Loucy (cell line): ENCODE data around the gene GJB3.
"Not testable (repeated sequence)": the region's sequence is repeated elsewhere in the genome, so short reads cannot be mapped to it uniquely, and the experiment has no call there.

Source experiments
- H2AFZ ChIP-seq: fragments of 200-600 bp; sonication (generic); 2 replicates; pipeline ENCODE4 v1.6.0; 2016; ENCODE audit warnings: antibody characterized with exemption, mild to moderate bottlenecking, low read length, moderate library complexity
- H3F3A ChIP-seq: fragments of 200-600 bp; 2 replicates; pipeline ENCODE4 v1.6.0; 2016; ENCODE audit warnings: antibody characterized with exemption, low read depth, mild to moderate bottlenecking
- H3K27me3 ChIP-seq: fragments of 200-600 bp; sonication (generic); 2 replicates; pipeline ENCODE4 v1.6.1; 2014; ENCODE audit warnings: low read length, mild to moderate bottlenecking; ENCODE audit not compliant: insufficient read depth, poor library complexity, severe bottlenecking
- H3K36me3 ChIP-seq: fragments of 200-600 bp; sonication (generic); 2 replicates; pipeline ENCODE4 v1.6.1; 2016; ENCODE audit warnings: low read length; ENCODE audit not compliant: insufficient read depth
- H3K4me1 ChIP-seq: fragments of 200-600 bp; sonication (generic); 2 replicates; pipeline ENCODE4 v1.5.1; 2014; ENCODE audit warnings: low read length, mild to moderate bottlenecking; ENCODE audit not compliant: insufficient read depth, poor library complexity, severe bottlenecking
- H3K4me2 ChIP-seq: fragments of 200-600 bp; sonication (generic); 2 replicates; pipeline ENCODE4 v1.6.0; 2014; ENCODE audit warnings: antibody characterized with exemption, low read length, low read depth, mild to moderate bottlenecking; ENCODE audit not compliant: poor library complexity, severe bottlenecking
- H3K4me3 ChIP-seq: fragments of 200-600 bp; sonication (generic); 2 replicates; pipeline ENCODE4 v1.5.1; 2014; ENCODE audit warnings: low read length, mild to moderate bottlenecking, mixed read lengths; ENCODE audit not compliant: poor library complexity, severe bottlenecking
- H3K79me2 ChIP-seq: fragments of 200-600 bp; sonication (generic); 2 replicates; pipeline ENCODE4 v1.6.1; 2014; ENCODE audit warnings: low read length; ENCODE audit not compliant: insufficient read depth
- H3K9ac ChIP-seq: fragments of 200-600 bp; sonication (generic); 2 replicates; pipeline ENCODE4 v1.6.0; 2014; ENCODE audit warnings: mild to moderate bottlenecking, low read depth, low read length, moderate library complexity; ENCODE audit not compliant: poor library complexity, severe bottlenecking
- H3K9me2 ChIP-seq: fragments of 200-600 bp; sonication (generic); replicated peaks from 2 replicates; pipeline ENCODE4 v1.6.1; 2016; ENCODE audit warnings: low read depth, low read length, mixed read lengths
- H3K9me3 ChIP-seq: fragments of 200-600 bp; sonication (generic); 2 replicates; pipeline ENCODE4 v1.6.1; 2014; ENCODE audit warnings: mild to moderate bottlenecking, antibody characterized with exemption, low read length, low read depth; ENCODE audit not compliant: insufficient read depth
- H4K20me1 ChIP-seq: fragments of 200-600 bp; sonication (generic); 2 replicates; pipeline ENCODE4 v1.6.0; 2014; ENCODE audit warnings: antibody characterized with exemption, low read length, mild to moderate bottlenecking; ENCODE audit not compliant: insufficient read depth, poor library complexity, severe bottlenecking
- CTCF ChIP-seq: fragments of 200-600 bp; sonication (generic); conservative IDR thresholded peaks from 2 replicates; pipeline ENCODE4 v1.5.1; 2014; ENCODE audit warnings: mild to moderate bottlenecking, antibody characterized with exemption, low read length
- EZH2phosphoT487 ChIP-seq: fragments of 200-600 bp; IDR thresholded peaks from 2 replicates; pipeline ENCODE4 v1.6.1; 2018; ENCODE audit warnings: antibody characterized with exemption, mild to moderate bottlenecking, moderate library complexity, borderline replicate concordance

Gene GJB3

GRCh38 chr1:34768856-34769255, 12.2 kb upstream of the GJB3 start:
- Histone ChIP-seq H3K4me1 (no peaks in the 10 kb centered on the region), H3K4me3 (no peak overlapping the region), H3K36me3 (no peaks in the 10 kb centered on the region), H3K9me3 (no peaks in the 10 kb centered on the region), H3K79me2 (no peaks in the 10 kb centered on the region), H4K20me1 (no peaks in the 10 kb centered on the region), H3F3A (no peaks in the 10 kb centered on the region), H3K4me2 (no peak overlapping the region), H2AFZ (no peak overlapping the region), H3K9me2 (no peaks in the 10 kb centered on the region), H3K9ac (no peak overlapping the region), H3K27me3 (no peaks in the 10 kb centered on the region)
- TF ChIP-seq EZH2phosphoT487 (no peak), CTCF (no peak)

- Histone ChIP-seq H2AFZ (no peak overlapping the region), H3K36me3 (no peaks in the 10 kb centered on the region), H3K27me3 (no peaks in the 10 kb centered on the region), H3K9me2 (no peaks in the 10 kb centered on the region), H3K79me2 (no peaks in the 10 kb centered on the region), H3K4me2 (no peak overlapping the region), H3K9me3 (no peaks in the 10 kb centered on the region), H3K4me1 (no peaks in the 10 kb centered on the region), H3K4me3 (no peak overlapping the region), H4K20me1 (no peaks in the 10 kb centered on the region), H3K9ac (no peak overlapping the region), H3F3A (no peaks in the 10 kb centered on the region)
- TF ChIP-seq CTCF (no peak), EZH2phosphoT487 (no peak)
These were observed 10.0 kb upstream of the GJB3 start for GRCh38 chr1:34770891-34771504.

GRCh38 chr1:34771573-34772371, 9.2 kb upstream of the GJB3 start:
- H4K20me1 ChIP-seq, result no peaks in the 10 kb centered on the region
- no peaks in the 10 kb centered on the region for H3K4me1 ChIP-seq
- H3K36me3 ChIP-seq, result no peaks in the 10 kb centered on the region

GRCh38 chr1:34773114-34773513, 7.9 kb upstream of the GJB3 start:
- not testable (repeated sequence) for H3K79me2 ChIP-seq, H3K9ac ChIP-seq, H3F3A ChIP-seq, H4K20me1 ChIP-seq, H3K4me3 ChIP-seq, H3K4me2 ChIP-seq, H3K27me3 ChIP-seq, H3K9me2 ChIP-seq, H3K36me3 ChIP-seq, H3K4me1 ChIP-seq, H3K9me3 ChIP-seq, H2AFZ ChIP-seq

More at GRCh38 chr1:34771573-34772371, 9.2 kb upstream of the GJB3 start:
- TF ChIP-seq EZH2phosphoT487 (no peak), CTCF (no peak)
- H3K4me3 ChIP-seq, result no peak overlapping the region
- no peaks in the 10 kb centered on the region for H3K27me3 ChIP-seq
- no peak overlapping the region for H2AFZ ChIP-seq
- no peaks in the 10 kb centered on the region for H3K9me3 ChIP-seq
- H3K9me2 ChIP-seq, result no peaks in the 10 kb centered on the region
- H3K9ac ChIP-seq, result no peak overlapping the region
- no peaks in the 10 kb centered on the region for H3K79me2 ChIP-seq
- no peaks in the 10 kb centered on the region for H3F3A ChIP-seq
- H3K4me2 ChIP-seq, result no peak overlapping the region
